ENCODE data around the gene BTBD19. TPM values are rescaled to one million over a fixed set of nuclear protein-coding genes. Genes with fewer than 3 reads are reported as not detected.

BTBD19 gene
- total and polyA plus RNA-seq, 2 of the 8 experiments (the other 6 are each of a cell fraction or from before 2014, with no cell fraction given) = 1.1 TPM

GRCh38 chr1:44847845-44848244 is 39.5 kb downstream of the BTBD19 start (continued):
- TF ChIP-seq HDAC6 (IDR thresholded peaks at IDR 0.05; ENCODE audit: low read depth, low read length) (no peak), PHF8 (conservative IDR thresholded peaks at IDR 0.05; ENCODE audit: low read depth, low read length) (no peak), TAF7 (optimal IDR thresholded peaks at IDR 0.05; ENCODE audit: borderline replicate concordance, low read depth, low read length) (no peak), TAF1 (IDR thresholded peaks at IDR 0.05; ENCODE audit: low read depth, low read length) (no peak), KDM4A (IDR thresholded peaks at IDR 0.05; ENCODE audit: low read depth, low read length, severe bottlenecking) (no peak)

Data from H1 (cell line).